Measurements from ENCODE around the gene FHAD1.
"Not testable (repeated sequence)": the region's sequence is repeated elsewhere in the genome, so short reads cannot be mapped to it uniquely, and the experiment has no call there.

The FHAD1 gene

GRCh38 chr1:15424146-15424667, 177.2 kb downstream of the FHAD1 start:
- FAIRE-seq: no peak

GRCh38 chr1:15424981-15425380, 178.0 kb downstream of the FHAD1 start:
- FAIRE-seq: no peak

- FAIRE-seq: no peak
Observed at GRCh38 chr1:15425521-15425920, 178.5 kb downstream of the FHAD1 start.

GRCh38 chr1:15425958-15426357, 178.9 kb downstream of the FHAD1 start:
- no peak for FAIRE-seq

- FAIRE-seq: no peak
Observed at GRCh38 chr1:15426492-15427279, 179.7 kb downstream of the FHAD1 start.

- FAIRE-seq: no peak
Observed at GRCh38 chr1:15427280-15427666, 180.2 kb downstream of the FHAD1 start.

GRCh38 chr1:15428252-15428651, 181.2 kb downstream of the FHAD1 start:
- not testable (repeated sequence) for FAIRE-seq

- FAIRE-seq: no peak
Observed at GRCh38 chr1:15428815-15429435, 181.9 kb downstream of the FHAD1 start.

GRCh38 chr1:15429701-15430149, 182.7 kb downstream of the FHAD1 start:
- FAIRE-seq: no peak

GRCh38 chr1:15430787-15431570, 184.0 kb downstream of the FHAD1 start:
- FAIRE-seq: no peak

- FAIRE-seq: no peak
Observed at GRCh38 chr1:15431571-15431948, 184.5 kb downstream of the FHAD1 start.

- FAIRE-seq: no peak
Observed at GRCh38 chr1:15432324-15432723, 185.3 kb downstream of the FHAD1 start.

GRCh38 chr1:15433471-15433870, 186.4 kb downstream of the FHAD1 start:
- no peak for FAIRE-seq

- not testable (repeated sequence) for FAIRE-seq
Observed at GRCh38 chr1:15434739-15435138, 187.7 kb downstream of the FHAD1 start.

- FAIRE-seq: no peak
Observed at GRCh38 chr1:15435239-15436077, 188.4 kb downstream of the FHAD1 start.

GRCh38 chr1:15436881-15437442, 189.9 kb downstream of the FHAD1 start:
- no peak for FAIRE-seq

GRCh38 chr1:15439325-15439724, 192.3 kb downstream of the FHAD1 start:
- no peak for FAIRE-seq

GRCh38 chr1:15440357-15440756, 193.3 kb downstream of the FHAD1 start:
- FAIRE-seq: no peak

GRCh38 chr1:15441247-15441646, 194.2 kb downstream of the FHAD1 start:
- no peak for FAIRE-seq

- no peak for FAIRE-seq
Observed at GRCh38 chr1:15442119-15442518, 195.1 kb downstream of the FHAD1 start.

GRCh38 chr1:15442759-15443158, 195.7 kb downstream of the FHAD1 start:
- FAIRE-seq: no peak

- FAIRE-seq: no peak
Observed at GRCh38 chr1:15443281-15443680, 196.3 kb downstream of the FHAD1 start.
